Measurements from ENCODE around the gene TREML4.

DNA sequence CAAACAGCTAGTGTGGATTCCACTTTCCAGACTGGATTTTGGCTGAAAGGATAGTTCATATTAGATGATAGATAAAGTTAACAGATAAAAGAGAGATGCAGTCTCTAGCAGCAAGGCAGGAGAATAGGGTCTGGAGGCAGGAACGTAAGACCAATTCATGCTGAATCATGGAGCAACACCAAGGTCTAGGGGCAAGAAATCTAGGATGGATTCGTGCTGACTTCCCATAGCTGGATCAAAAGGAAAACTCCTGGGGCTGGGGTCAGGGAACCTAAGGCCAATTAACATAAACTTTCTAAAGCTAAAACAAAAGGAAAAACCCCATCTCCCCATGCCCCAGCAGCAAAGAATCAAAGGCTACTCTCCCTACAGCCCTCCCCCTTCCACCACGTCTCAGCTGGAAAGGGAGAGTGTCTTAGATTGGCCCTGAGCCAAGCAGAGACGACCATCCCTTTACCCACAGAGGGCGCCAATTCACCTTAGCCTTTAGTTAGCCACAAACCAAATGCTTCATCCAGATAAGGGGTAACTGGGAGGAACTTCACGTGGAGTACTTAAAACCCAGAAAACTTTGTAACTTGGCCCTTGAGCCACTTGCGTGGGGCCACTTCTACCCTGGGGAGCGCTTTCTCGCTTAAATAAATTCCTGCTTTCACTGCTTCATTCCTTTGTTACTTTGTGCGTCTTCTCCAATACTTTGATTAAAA is 50.7 kb downstream of the TREML4 start:
- TF ChIP-seq POLR2A (IDR thresholded peaks at IDR 0.05) = no peak
- TF ChIP-seq, protein P1, sequence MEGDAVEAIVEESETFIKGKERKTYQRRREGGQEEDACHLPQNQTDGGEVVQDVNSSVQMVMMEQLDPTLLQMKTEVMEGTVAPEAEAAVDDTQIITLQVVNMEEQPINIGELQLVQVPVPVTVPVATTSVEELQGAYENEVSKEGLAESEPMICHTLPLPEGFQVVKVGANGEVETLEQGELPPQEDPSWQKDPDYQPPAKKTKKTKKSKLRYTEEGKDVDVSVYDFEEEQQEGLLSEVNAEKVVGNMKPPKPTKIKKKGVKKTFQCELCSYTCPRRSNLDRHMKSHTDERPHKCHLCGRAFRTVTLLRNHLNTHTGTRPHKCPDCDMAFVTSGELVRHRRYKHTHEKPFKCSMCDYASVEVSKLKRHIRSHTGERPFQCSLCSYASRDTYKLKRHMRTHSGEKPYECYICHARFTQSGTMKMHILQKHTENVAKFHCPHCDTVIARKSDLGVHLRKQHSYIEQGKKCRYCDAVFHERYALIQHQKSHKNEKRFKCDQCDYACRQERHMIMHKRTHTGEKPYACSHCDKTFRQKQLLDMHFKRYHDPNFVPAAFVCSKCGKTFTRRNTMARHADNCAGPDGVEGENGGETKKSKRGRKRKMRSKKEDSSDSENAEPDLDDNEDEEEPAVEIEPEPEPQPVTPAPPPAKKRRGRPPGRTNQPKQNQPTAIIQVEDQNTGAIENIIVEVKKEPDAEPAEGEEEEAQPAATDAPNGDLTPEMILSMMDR (IDR thresholded peaks at IDR 0.05) = peak; percentile 15 to 79 (median 64)

All from thyroid gland (tissue), 4 donors.